ENCODE data around the gene PRPF8.

PRPF8 gene

GRCh38 chr17:1650731-1651558, 33.7 kb downstream of the PRPF8 start:
- H3K9ac ChIP-seq (ENCODE audit: insufficient read length, low read depth) = no peak overlapping the region
- peaks cover 57% of the 10 kb centered on the region for H3K36me3 ChIP-seq (ENCODE audit: insufficient read depth, insufficient read length, low read length)
- peaks cover 10% of the 10 kb centered on the region for H3K4me1 ChIP-seq (ENCODE audit: insufficient read depth, insufficient read length)
- no peak overlapping the region for H3K4me3 ChIP-seq (ENCODE audit: insufficient read length, low read depth)
- H3K9me3 ChIP-seq (ENCODE audit: insufficient read depth, low read length) = no peaks in the 10 kb centered on the region
- H3K27me3 ChIP-seq (ENCODE audit: insufficient read depth, insufficient read length) = no peaks in the 10 kb centered on the region
- TF ChIP-seq ZNF274 (IDR thresholded peaks at IDR 0.05; ENCODE audit: low read depth, low read length) = no peak
- no peak for TF ChIP-seq SUZ12 (IDR thresholded peaks at IDR 0.05; ENCODE audit: extremely low read depth, insufficient read depth, insufficient read length)
- TF ChIP-seq YY1 (IDR thresholded peaks at IDR 0.05; ENCODE audit: insufficient read depth, insufficient read length) = no peak
- no peak for DNase-seq (ENCODE audit: low read depth, low spot score)

- Histone ChIP-seq H3K9me3 (ENCODE audit: insufficient read depth, low read length) (no peaks in the 10 kb centered on the region), H3K4me3 (ENCODE audit: insufficient read length, low read depth) (peak within 1 kb of the TSS; percentile 41), H3K27me3 (ENCODE audit: insufficient read depth, insufficient read length) (peaks cover 3% of the 10 kb centered on the region), H3K36me3 (ENCODE audit: insufficient read depth, insufficient read length, low read length) (peaks cover 52% of the 10 kb centered on the region), H3K4me1 (ENCODE audit: insufficient read depth, insufficient read length) (peaks cover 13% of the 10 kb centered on the region), H3K9ac (ENCODE audit: insufficient read length, low read depth) (peak within 1 kb of the TSS; percentile 75)
- TF ChIP-seq YY1 (IDR thresholded peaks at IDR 0.05; ENCODE audit: insufficient read depth, insufficient read length) (no peak), ZNF274 (IDR thresholded peaks at IDR 0.05; ENCODE audit: low read depth, low read length) (no peak), SUZ12 (IDR thresholded peaks at IDR 0.05; ENCODE audit: extremely low read depth, insufficient read depth, insufficient read length) (no peak)
- DNase-seq (ENCODE audit: low read depth, low spot score) = no peak
Measured at GRCh38 chr17:1649844-1650501, 34.7 kb downstream of the PRPF8 start, which contains the start of gene RILP. Gene RILP, minus strand, starts transcription at chr17:1649866. Its CDS starts 62 bp downstream, at chr17:1649804.

- DNase-seq (ENCODE audit: low read depth, low spot score) = peak; percentile 85
- peaks cover 16% of the 10 kb centered on the region for H3K4me1 ChIP-seq (ENCODE audit: insufficient read depth, insufficient read length)
- H3K36me3 ChIP-seq (ENCODE audit: insufficient read depth, insufficient read length, low read length) = peaks cover 45% of the 10 kb centered on the region
- TF ChIP-seq ZNF274 (IDR thresholded peaks at IDR 0.05; ENCODE audit: low read depth, low read length) (no peak), SUZ12 (IDR thresholded peaks at IDR 0.05; ENCODE audit: extremely low read depth, insufficient read depth, insufficient read length) (no peak), YY1 (IDR thresholded peaks at IDR 0.05; ENCODE audit: insufficient read depth, insufficient read length) (no peak)
- H3K4me3 ChIP-seq (ENCODE audit: insufficient read length, low read depth) = peak overlapping the region; percentile 39
- H3K9me3 ChIP-seq (ENCODE audit: insufficient read depth, low read length) = no peaks in the 10 kb centered on the region
- H3K9ac ChIP-seq (ENCODE audit: insufficient read length, low read depth) = peak overlapping the region; percentile 75
- peaks cover 10% of the 10 kb centered on the region for H3K27me3 ChIP-seq (ENCODE audit: insufficient read depth, insufficient read length)
Measured at GRCh38 chr17:1648963-1649843, 35.5 kb downstream of the PRPF8 start.

- Histone ChIP-seq H3K36me3 (ENCODE audit: insufficient read depth, insufficient read length, low read length) (peaks cover 37% of the 10 kb centered on the region), H3K9ac (ENCODE audit: insufficient read length, low read depth) (peak overlapping the region; percentile 75), H3K9me3 (ENCODE audit: insufficient read depth, low read length) (no peaks in the 10 kb centered on the region), H3K4me3 (ENCODE audit: insufficient read length, low read depth) (peak overlapping the region; percentile 41), H3K4me1 (ENCODE audit: insufficient read depth, insufficient read length) (peaks cover 22% of the 10 kb centered on the region), H3K27me3 (ENCODE audit: insufficient read depth, insufficient read length) (peaks cover 19% of the 10 kb centered on the region)
- TF ChIP-seq ZNF274 (IDR thresholded peaks at IDR 0.05; ENCODE audit: low read depth, low read length) = no peak
- TF ChIP-seq YY1 (IDR thresholded peaks at IDR 0.05; ENCODE audit: insufficient read depth, insufficient read length) = no peak
- no peak for TF ChIP-seq SUZ12 (IDR thresholded peaks at IDR 0.05; ENCODE audit: extremely low read depth, insufficient read depth, insufficient read length)
- peak; percentile 39 for DNase-seq (ENCODE audit: low read depth, low spot score)
Measured at GRCh38 chr17:1648173-1648962, 36.3 kb downstream of the PRPF8 start.

GRCh38 chr17:1647802-1648171, 36.9 kb downstream of the PRPF8 start:
- peaks cover 19% of the 10 kb centered on the region for H3K27me3 ChIP-seq (ENCODE audit: insufficient read depth, insufficient read length)
- DNase-seq (ENCODE audit: low read depth, low spot score) = no peak
- no peak overlapping the region for H3K9ac ChIP-seq (ENCODE audit: insufficient read length, low read depth)
- no peaks in the 10 kb centered on the region for H3K9me3 ChIP-seq (ENCODE audit: insufficient read depth, low read length)
- H3K4me1 ChIP-seq (ENCODE audit: insufficient read depth, insufficient read length) = peaks cover 22% of the 10 kb centered on the region
- H3K4me3 ChIP-seq (ENCODE audit: insufficient read length, low read depth) = no peak overlapping the region
- TF ChIP-seq YY1 (IDR thresholded peaks at IDR 0.05; ENCODE audit: insufficient read depth, insufficient read length) = no peak
- no peak for TF ChIP-seq SUZ12 (IDR thresholded peaks at IDR 0.05; ENCODE audit: extremely low read depth, insufficient read depth, insufficient read length)
- TF ChIP-seq ZNF274 (IDR thresholded peaks at IDR 0.05; ENCODE audit: low read depth, low read length) = no peak
- H3K36me3 ChIP-seq (ENCODE audit: insufficient read depth, insufficient read length, low read length) = peaks cover 31% of the 10 kb centered on the region

- DNase-seq (ENCODE audit: low read depth, low spot score) = no peak
- H3K27me3 ChIP-seq (ENCODE audit: insufficient read depth, insufficient read length) = peaks cover 19% of the 10 kb centered on the region
- TF ChIP-seq YY1 (IDR thresholded peaks at IDR 0.05; ENCODE audit: insufficient read depth, insufficient read length) (no peak), ZNF274 (IDR thresholded peaks at IDR 0.05; ENCODE audit: low read depth, low read length) (no peak), SUZ12 (IDR thresholded peaks at IDR 0.05; ENCODE audit: extremely low read depth, insufficient read depth, insufficient read length) (no peak)
- peaks cover 17% of the 10 kb centered on the region for H3K36me3 ChIP-seq (ENCODE audit: insufficient read depth, insufficient read length, low read length)
- no peaks in the 10 kb centered on the region for H3K9me3 ChIP-seq (ENCODE audit: insufficient read depth, low read length)
- H3K4me1 ChIP-seq (ENCODE audit: insufficient read depth, insufficient read length) = peaks cover 22% of the 10 kb centered on the region
- H3K9ac ChIP-seq (ENCODE audit: insufficient read length, low read depth) = peak overlapping the region; percentile 50
- H3K4me3 ChIP-seq (ENCODE audit: insufficient read length, low read depth) = no peak overlapping the region
Measured at GRCh38 chr17:1646199-1646875, 38.3 kb downstream of the PRPF8 start.

All from NT2/D1 (cell line).